Measurements from ENCODE around the gene EFNA5. TPM values are rescaled to one million over a fixed set of nuclear protein-coding genes. Genes with fewer than 3 reads are reported as not detected.

EFNA5 gene
- total RNA-seq, 1 donor from 2014 or later, result 12.0 TPM

GRCh38 chr5:107560377-107560776, 110.4 kb downstream of the EFNA5 start:
- Mint-ChIP-seq H3K4me1 (ENCODE audit: low read depth) (peaks cover 6% of the 10 kb centered on the region), H3K27ac (no peak overlapping the region), H3K9me3 (ENCODE audit: low read depth) (no peaks in the 10 kb centered on the region), H3K4me3 (ENCODE audit: low read depth) (no peak overlapping the region), H3K27me3 (no peaks in the 10 kb centered on the region), H3K36me3 (ENCODE audit: insufficient read depth) (no peaks in the 10 kb centered on the region)
- no peak for TF ChIP-seq CTCF (IDR thresholded peaks at IDR 0.05; ENCODE audit: unreplicated experiment)
- no peak for DNase-seq (ENCODE audit: low spot score, unreplicated experiment)

GRCh38 chr5:107558823-107559375, 111.8 kb downstream of the EFNA5 start:
- DNase-seq (ENCODE audit: low spot score, unreplicated experiment), result no peak
- TF ChIP-seq CTCF (IDR thresholded peaks at IDR 0.05; ENCODE audit: unreplicated experiment), result no peak
- Mint-ChIP-seq H3K27ac (no peak overlapping the region), H3K4me3 (ENCODE audit: low read depth) (no peak overlapping the region), H3K36me3 (ENCODE audit: insufficient read depth) (no peaks in the 10 kb centered on the region), H3K9me3 (ENCODE audit: low read depth) (no peaks in the 10 kb centered on the region), H3K4me1 (ENCODE audit: low read depth) (peaks cover 8% of the 10 kb centered on the region), H3K27me3 (no peaks in the 10 kb centered on the region)

GRCh38 chr5:107557051-107557658, 113.6 kb downstream of the EFNA5 start:
- Mint-ChIP-seq H3K27ac (peak overlapping the region; percentile 31), H3K27me3 (no peaks in the 10 kb centered on the region), H3K4me1 (ENCODE audit: low read depth) (peaks cover 8% of the 10 kb centered on the region), H3K4me3 (ENCODE audit: low read depth) (no peak overlapping the region), H3K36me3 (ENCODE audit: insufficient read depth) (no peaks in the 10 kb centered on the region), H3K9me3 (ENCODE audit: low read depth) (no peaks in the 10 kb centered on the region)
- no peak for TF ChIP-seq CTCF (IDR thresholded peaks at IDR 0.05; ENCODE audit: unreplicated experiment)
- no peak for DNase-seq (ENCODE audit: low spot score, unreplicated experiment)

- no peak for DNase-seq (ENCODE audit: low spot score, unreplicated experiment)
- Mint-ChIP-seq H3K4me1 (ENCODE audit: low read depth) (peaks cover 8% of the 10 kb centered on the region), H3K27me3 (no peaks in the 10 kb centered on the region), H3K4me3 (ENCODE audit: low read depth) (no peak overlapping the region), H3K36me3 (ENCODE audit: insufficient read depth) (no peaks in the 10 kb centered on the region), H3K9me3 (ENCODE audit: low read depth) (no peaks in the 10 kb centered on the region), H3K27ac (no peak overlapping the region)
- no peak for TF ChIP-seq CTCF (IDR thresholded peaks at IDR 0.05; ENCODE audit: unreplicated experiment)
Observed at GRCh38 chr5:107556575-107556974, 114.2 kb downstream of the EFNA5 start.

- Mint-ChIP-seq H3K4me3 (ENCODE audit: low read depth) (no peak overlapping the region), H3K4me1 (ENCODE audit: low read depth) (peaks cover 8% of the 10 kb centered on the region), H3K36me3 (ENCODE audit: insufficient read depth) (no peaks in the 10 kb centered on the region), H3K9me3 (ENCODE audit: low read depth) (no peaks in the 10 kb centered on the region), H3K27ac (no peak overlapping the region), H3K27me3 (no peaks in the 10 kb centered on the region)
- DNase-seq (ENCODE audit: low spot score, unreplicated experiment), result no peak
- no peak for TF ChIP-seq CTCF (IDR thresholded peaks at IDR 0.05; ENCODE audit: unreplicated experiment)
Observed at GRCh38 chr5:107555425-107556090, 115.2 kb downstream of the EFNA5 start.

All from progenitor cell of endocrine pancreas (in vitro differentiated cells).